ENCODE data around the gene RHBDL1. TPM values are rescaled to one million over a fixed set of nuclear protein-coding genes. Genes with fewer than 3 reads are reported as not detected.

RHBDL1 gene
- total and polyA plus RNA-seq, 11 donors, result 0.19 to 3.6 (median 1.8) TPM

GRCh38 chr16:725463-726187 lies 50.2 kb downstream of the RHBDL1 start:
- intact Hi-C loops (cut with DNase I), result no loop called here
- ATAC-seq, result no peak
- DNase-seq, result no peak
- H3K27me3 ChIP-seq, result peaks cover 0 to 24% (median 0%) of the 10 kb centered on the region in 9 donors
- TF ChIP-seq CTCF (IDR thresholded peaks at IDR 0.05), result no peak
- no peak for TF ChIP-seq POLR2A (IDR thresholded peaks at IDR 0.05)
- no peaks in the 10 kb centered on the region for H3K9me3 ChIP-seq
- H3K4me1 ChIP-seq, result peaks cover 12 to 48% (median 30%) of the 10 kb centered on the region in 12 donors
- H3K27ac ChIP-seq, result no peak overlapping the region
- no peak overlapping the region for H3K4me3 ChIP-seq
- peaks cover 0 to 6% (median 0%) of the 10 kb centered on the region in 9 donors for H3K36me3 ChIP-seq
- WGBS, 4 donors, result 74 to 79% (median 77%) methylated on average over 22 to 23 of the region's 23 CpGs

GRCh38 chr16:726188-726437 lies 50.6 kb downstream of the RHBDL1 start:
- WGBS, 4 donors, result 10 to 17% (median 14%) methylated on average over 4 to 9 of the region's 9 CpGs
- Histone ChIP-seq H3K9me3 (no peaks in the 10 kb centered on the region), H3K27ac (no peak overlapping the region), H3K4me3 (peak overlapping the region in 2 of 12 donors; percentile 63 to 65), H3K36me3 (peaks cover 0 to 11% (median under 1%) of the 10 kb centered on the region in 9 donors), H3K4me1 (peaks cover 12 to 46% (median 29%) of the 10 kb centered on the region in 12 donors), H3K27me3 (peaks cover 0 to 24% (median 0%) of the 10 kb centered on the region in 9 donors)
- DNase-seq (no peak), ATAC-seq (peak in 1 of 4 donors; percentile 6)
- TF ChIP-seq POLR2A (IDR thresholded peaks at IDR 0.05) (no peak), CTCF (IDR thresholded peaks at IDR 0.05) (no peak)
- intact Hi-C loops (cut with DNase I), result no loop called here

- Histone ChIP-seq H3K27me3 (peaks cover 0 to 24% (median 0%) of the 10 kb centered on the region in 9 donors), H3K4me1 (peaks cover 10 to 40% (median 26%) of the 10 kb centered on the region in 12 donors), H3K36me3 (peaks cover 0 to 16% (median 6%) of the 10 kb centered on the region in 9 donors), H3K9me3 (no peaks in the 10 kb centered on the region), H3K4me3 (peak within 1 kb of the TSS; percentile 38 to 65 (median 60)), H3K27ac (peak within 1 kb of the TSS in 7 of 12 donors; percentile 14 to 55 (median 27))
- no peak for TF ChIP-seq CTCF (IDR thresholded peaks at IDR 0.05)
- no peak for TF ChIP-seq POLR2A (IDR thresholded peaks at IDR 0.05)
- ATAC-seq, result peak in 3 of 4 donors; percentile 10 to 44 (median 18)
- peak in 4 of 5 donors; percentile 55 to 81 (median 71) for DNase-seq
- intact Hi-C loops (cut with DNase I), result no loop called here
- 2% methylated on average over 45 to 88 of the region's 88 CpGs; no CpG with 5 or more reads in 1 of the 4 donors for WGBS, 4 donors
Measured at GRCh38 chr16:726438-727290, 51.2 kb downstream of the RHBDL1 start, which contains the start of the genes CCDC78 and HAGHL. Gene CCDC78, minus strand, starts transcription at chr16:726443. Its CDS starts 76 bp downstream, at chr16:726367. Gene HAGHL, plus strand, starts transcription at chr16:727106. Its CDS starts 404 bp downstream, at chr16:727510.
